NCI-H526 treated with DMSO at 0.1 percent for 48 hours (cell line): Measurements from ENCODE around the gene ANKDD1A.

ENCODE experiments used
- DNase-seq: peaks from one replicate; lab custom pipeline; 2025; lab: John Stamatoyannopoulos, UW

The ANKDD1A gene

GRCh38 chr15:64923546-64923945, 11.8 kb downstream of the ANKDD1A start:
- DNase-seq = no peak

GRCh38 chr15:64925335-64926330, 13.9 kb downstream of the ANKDD1A start:
- no peak for DNase-seq

GRCh38 chr15:64926661-64927060, 15.0 kb downstream of the ANKDD1A start:
- no peak for DNase-seq

- no peak for DNase-seq
These were observed 17.0 kb downstream of the ANKDD1A start for GRCh38 chr15:64928626-64929220.

- no peak for DNase-seq
These were observed 18.4 kb downstream of the ANKDD1A start for GRCh38 chr15:64930019-64930652.

- DNase-seq = no peak
These were observed 19.2 kb downstream of the ANKDD1A start for GRCh38 chr15:64930778-64931371.

GRCh38 chr15:64931381-64931780, 19.7 kb downstream of the ANKDD1A start:
- no peak for DNase-seq

- no peak for DNase-seq
These were observed 22.3 kb downstream of the ANKDD1A start for GRCh38 chr15:64934023-64934422.

- no peak for DNase-seq
These were observed 26.5 kb downstream of the ANKDD1A start for GRCh38 chr15:64938192-64938591.

- no peak for DNase-seq
These were observed 30.7 kb downstream of the ANKDD1A start for GRCh38 chr15:64942356-64942755.

GRCh38 chr15:64943512-64944225, 32.0 kb downstream of the ANKDD1A start:
- DNase-seq = no peak

- no peak for DNase-seq
These were observed 33.3 kb downstream of the ANKDD1A start for GRCh38 chr15:64944961-64945360.

GRCh38 chr15:64947211-64947610, 35.5 kb downstream of the ANKDD1A start:
- DNase-seq = no peak

GRCh38 chr15:64948916-64949315, 37.2 kb downstream of the ANKDD1A start:
- DNase-seq = no peak

- DNase-seq = no peak
These were observed 37.9 kb downstream of the ANKDD1A start for GRCh38 chr15:64949383-64950186.

GRCh38 chr15:64950888-64951287, 39.2 kb downstream of the ANKDD1A start:
- DNase-seq = no peak

- no peak for DNase-seq
These were observed 40.2 kb downstream of the ANKDD1A start for GRCh38 chr15:64951777-64952418.

- no peak for DNase-seq
These were observed 42.7 kb downstream of the ANKDD1A start for GRCh38 chr15:64954395-64954794.

GRCh38 chr15:64959128-64959527, 47.4 kb downstream of the ANKDD1A start:
- no peak for DNase-seq

- no peak for DNase-seq
These were observed 48.5 kb downstream of the ANKDD1A start for GRCh38 chr15:64960153-64960552.
